ENCODE measurements around the gene HSH2D.

The HSH2D gene

GRCh38 chr19:16193466-16193865 is 50.0 kb downstream of the HSH2D start:
- Histone ChIP-seq H3K36me3 (replicated peaks; ENCODE audit: low read depth, low read length) (peaks cover 33% of the 10 kb centered on the region), H2AFZ (ENCODE audit: low read depth, low read length) (no peak overlapping the region), H3K27me3 (ENCODE audit: low read depth, low read length) (no peaks in the 10 kb centered on the region), H3K4me3 (ENCODE audit: low read length) (no peak overlapping the region), H3K79me2 (ENCODE audit: low read length) (peaks cover 10% of the 10 kb centered on the region), H3K4me1 (ENCODE audit: low read length) (peaks cover 14% of the 10 kb centered on the region), H3K4me2 (ENCODE audit: low read length) (no peak overlapping the region), H4K20me1 (ENCODE audit: insufficient read depth, low read length) (no peaks in the 10 kb centered on the region), H3K27ac (ENCODE audit: low read length) (no peak overlapping the region), H3K9ac (ENCODE audit: low read length) (no peak overlapping the region), H3K9me3 (ENCODE audit: insufficient read depth, low read length) (no peaks in the 10 kb centered on the region)
- TF ChIP-seq EZH2phosphoT487 (IDR thresholded peaks at IDR 0.05; ENCODE audit: low read depth) (no peak), CTCF (IDR thresholded peaks at IDR 0.05; ENCODE audit: low read depth, low read length) (no peak)

GRCh38 chr19:16197188-16197621 is 53.7 kb downstream of the HSH2D start:
- Histone ChIP-seq H3K27ac (ENCODE audit: low read length) (peak overlapping the region; percentile 69), H3K4me1 (ENCODE audit: low read length) (peaks cover 34% of the 10 kb centered on the region), H3K27me3 (ENCODE audit: low read depth, low read length) (no peaks in the 10 kb centered on the region), H3K79me2 (ENCODE audit: low read length) (peaks cover 41% of the 10 kb centered on the region), H4K20me1 (ENCODE audit: insufficient read depth, low read length) (no peaks in the 10 kb centered on the region), H3K9me3 (ENCODE audit: insufficient read depth, low read length) (no peaks in the 10 kb centered on the region), H3K36me3 (replicated peaks; ENCODE audit: low read depth, low read length) (peaks cover 12% of the 10 kb centered on the region), H3K4me2 (ENCODE audit: low read length) (peak overlapping the region; percentile 96), H2AFZ (ENCODE audit: low read depth, low read length) (peak overlapping the region; percentile 15; the same call in 1 of the 2 replicates), H3K9ac (ENCODE audit: low read length) (peak overlapping the region; percentile 79), H3K4me3 (ENCODE audit: low read length) (peak overlapping the region; percentile 80)
- TF ChIP-seq CTCF (IDR thresholded peaks at IDR 0.05; ENCODE audit: low read depth, low read length) = no peak
- no peak for TF ChIP-seq EZH2phosphoT487 (IDR thresholded peaks at IDR 0.05; ENCODE audit: low read depth)

GRCh38 chr19:16197622-16198369 is 54.3 kb downstream of the HSH2D start, which contains the start of gene AP1M1:
AP1M1 (plus strand) TSS chr19:16197911; CDS start chr19:16198027, 116 bp downstream.
- TF ChIP-seq CTCF (IDR thresholded peaks at IDR 0.05; ENCODE audit: low read depth, low read length) (no peak), EZH2phosphoT487 (IDR thresholded peaks at IDR 0.05; ENCODE audit: low read depth) (no peak)
- peaks cover 11% of the 10 kb centered on the region for H3K36me3 ChIP-seq (replicated peaks; ENCODE audit: low read depth, low read length)
- no peaks in the 10 kb centered on the region for H4K20me1 ChIP-seq (ENCODE audit: insufficient read depth, low read length)
- H2AFZ ChIP-seq (ENCODE audit: low read depth, low read length) = peak within 1 kb of the TSS; percentile 44; the same call in 1 of the 2 replicates
- peaks cover 40% of the 10 kb centered on the region for H3K4me1 ChIP-seq (ENCODE audit: low read length)
- peak within 1 kb of the TSS; percentile 96 for H3K4me2 ChIP-seq (ENCODE audit: low read length)
- H3K9me3 ChIP-seq (ENCODE audit: insufficient read depth, low read length) = no peaks in the 10 kb centered on the region
- H3K9ac ChIP-seq (ENCODE audit: low read length) = peak within 1 kb of the TSS; percentile 79
- H3K27ac ChIP-seq (ENCODE audit: low read length) = peak within 1 kb of the TSS; percentile 69
- no peaks in the 10 kb centered on the region for H3K27me3 ChIP-seq (ENCODE audit: low read depth, low read length)
- peak within 1 kb of the TSS; percentile 80 for H3K4me3 ChIP-seq (ENCODE audit: low read length)
- H3K79me2 ChIP-seq (ENCODE audit: low read length) = peaks cover 41% of the 10 kb centered on the region

GRCh38 chr19:16198370-16198651 is 54.8 kb downstream of the HSH2D start:
- peak overlapping the region; percentile 42 for H3K27ac ChIP-seq (ENCODE audit: low read length)
- H2AFZ ChIP-seq (ENCODE audit: low read depth, low read length) = no peak overlapping the region
- H3K4me2 ChIP-seq (ENCODE audit: low read length) = peak overlapping the region; percentile 92
- peak overlapping the region; percentile 80 for H3K4me3 ChIP-seq (ENCODE audit: low read length)
- TF ChIP-seq EZH2phosphoT487 (IDR thresholded peaks at IDR 0.05; ENCODE audit: low read depth) (no peak), CTCF (IDR thresholded peaks at IDR 0.05; ENCODE audit: low read depth, low read length) (no peak)
- peaks cover 45% of the 10 kb centered on the region for H3K4me1 ChIP-seq (ENCODE audit: low read length)
- no peaks in the 10 kb centered on the region for H3K27me3 ChIP-seq (ENCODE audit: low read depth, low read length)
- H3K9ac ChIP-seq (ENCODE audit: low read length) = peak overlapping the region; percentile 79
- H3K36me3 ChIP-seq (replicated peaks; ENCODE audit: low read depth, low read length) = peaks cover 11% of the 10 kb centered on the region
- peaks cover 46% of the 10 kb centered on the region for H3K79me2 ChIP-seq (ENCODE audit: low read length)
- no peaks in the 10 kb centered on the region for H3K9me3 ChIP-seq (ENCODE audit: insufficient read depth, low read length)
- H4K20me1 ChIP-seq (ENCODE audit: insufficient read depth, low read length) = no peaks in the 10 kb centered on the region

Measured in OCI-LY3 (cell line).